ENCODE data around the gene TSNAXIP1.

Gene TSNAXIP1

GRCh38 chr16:67800338-67800926, 6.3 kb upstream of the TSNAXIP1 start:
- DNase-seq = peak; percentile 6
- H3K27me3 ChIP-seq (ENCODE audit: control insufficient read depth in 1 of 2, insufficient read depth in 1 of 2, low read length in 2 of 2) = no peaks in the 10 kb centered on the region
- H2BK12ac ChIP-seq (ENCODE audit: low read length in 2 of 2) = no peak overlapping the region
- no peak overlapping the region for H3K14ac ChIP-seq (ENCODE audit: low read length in 2 of 2)
- H2AFZ ChIP-seq (ENCODE audit: low read depth, low read length) = no peak overlapping the region
- no peak overlapping the region for H3K27ac ChIP-seq (ENCODE audit: low read length, poor library complexity, severe bottlenecking)
- peak overlapping the region; percentile 31 for H4K8ac ChIP-seq (ENCODE audit: low read length)
- H3K36me3 ChIP-seq (ENCODE audit: control insufficient read depth in 1 of 2, insufficient read depth in 2 of 2, low read depth in 1 of 2, low read length in 2 of 2) = peaks cover 30% of the 10 kb centered on the region in 2 experiments
- peak overlapping the region; percentile 58 for H3K9ac ChIP-seq (ENCODE audit: low read length)
- peak overlapping the region in 1 of 2 experiments; percentile 31 for H3K23ac ChIP-seq (ENCODE audit: low read length in 2 of 2)
- H3K4me3 ChIP-seq (ENCODE audit: insufficient read depth in 1 of 2, low read depth in 1 of 2, low read length in 2 of 2) = no peak overlapping the region
- no peak overlapping the region for H3K4me2 ChIP-seq (ENCODE audit: low read length, poor library complexity, severe bottlenecking)
- no peak overlapping the region for H2BK15ac ChIP-seq (ENCODE audit: low read depth, poor library complexity, severe bottlenecking)
- H3K18ac ChIP-seq (ENCODE audit: low read depth in 1 of 2, low read length in 2 of 2) = no peak overlapping the region
- 94% methylated on average over 7 of the region's 7 CpGs for WGBS
- peaks cover 31% of the 10 kb centered on the region for H3K79me1 ChIP-seq (replicated peaks; ENCODE audit: low read length, poor library complexity, severe bottlenecking)
- H3K4me1 ChIP-seq (ENCODE audit: control insufficient read depth, insufficient read depth, low read depth, low read length) = peaks cover 5% of the 10 kb centered on the region
- H4K91ac ChIP-seq (ENCODE audit: low read length) = peak overlapping the region; percentile 47
- H3K9me3 ChIP-seq (ENCODE audit: control insufficient read depth, low read length) = no peaks in the 10 kb centered on the region
- no peak overlapping the region for H2BK120ac ChIP-seq (ENCODE audit: low read depth, low read length)
- H3K4ac ChIP-seq (ENCODE audit: low read depth in 1 of 2, low read length in 2 of 2) = no peak overlapping the region
- no peak overlapping the region for H2AK5ac ChIP-seq (ENCODE audit: low read length, severe bottlenecking)
- no peak overlapping the region for H2BK5ac ChIP-seq (ENCODE audit: low read depth, low read length, poor library complexity, severe bottlenecking)

- DNase-seq = no peak
- H3K27me3 ChIP-seq (ENCODE audit: control insufficient read depth in 1 of 2, insufficient read depth in 1 of 2, low read length in 2 of 2) = no peaks in the 10 kb centered on the region
- peaks cover 30% of the 10 kb centered on the region in 2 experiments for H3K36me3 ChIP-seq (ENCODE audit: control insufficient read depth in 1 of 2, insufficient read depth in 2 of 2, low read depth in 1 of 2, low read length in 2 of 2)
- H3K79me1 ChIP-seq (replicated peaks; ENCODE audit: low read length, poor library complexity, severe bottlenecking) = peaks cover 33% of the 10 kb centered on the region
- H3K4ac ChIP-seq (ENCODE audit: low read depth in 1 of 2, low read length in 2 of 2) = no peak overlapping the region
- 89% methylated on average over 1 of the region's 1 CpG for WGBS
- H3K4me3 ChIP-seq (ENCODE audit: insufficient read depth in 1 of 2, low read depth in 1 of 2, low read length in 2 of 2) = no peak overlapping the region
- H3K9ac ChIP-seq (ENCODE audit: low read length) = no peak overlapping the region
- H2BK15ac ChIP-seq (ENCODE audit: low read depth, poor library complexity, severe bottlenecking) = no peak overlapping the region
- no peak overlapping the region for H3K18ac ChIP-seq (ENCODE audit: low read depth in 1 of 2, low read length in 2 of 2)
- no peak overlapping the region for H3K4me2 ChIP-seq (ENCODE audit: low read length, poor library complexity, severe bottlenecking)
- H3K23ac ChIP-seq (ENCODE audit: low read length in 2 of 2) = no peak overlapping the region
- no peak overlapping the region for H2BK120ac ChIP-seq (ENCODE audit: low read depth, low read length)
- H3K4me1 ChIP-seq (ENCODE audit: control insufficient read depth, insufficient read depth, low read depth, low read length) = peaks cover 10% of the 10 kb centered on the region
- H2AK5ac ChIP-seq (ENCODE audit: low read length, severe bottlenecking) = no peak overlapping the region
- H3K27ac ChIP-seq (ENCODE audit: low read length, poor library complexity, severe bottlenecking) = no peak overlapping the region
- H4K8ac ChIP-seq (ENCODE audit: low read length) = no peak overlapping the region
- H2BK5ac ChIP-seq (ENCODE audit: low read depth, low read length, poor library complexity, severe bottlenecking) = no peak overlapping the region
- no peaks in the 10 kb centered on the region for H3K9me3 ChIP-seq (ENCODE audit: control insufficient read depth, low read length)
- no peak overlapping the region for H4K91ac ChIP-seq (ENCODE audit: low read length)
- no peak overlapping the region for H3K14ac ChIP-seq (ENCODE audit: low read length in 2 of 2)
- H2AFZ ChIP-seq (ENCODE audit: low read depth, low read length) = no peak overlapping the region
- no peak overlapping the region for H2BK12ac ChIP-seq (ENCODE audit: low read length in 2 of 2)
These were observed 5.4 kb upstream of the TSNAXIP1 start for GRCh38 chr16:67801241-67801640.

- no peak overlapping the region for H4K91ac ChIP-seq (ENCODE audit: low read length)
- H3K36me3 ChIP-seq (ENCODE audit: control insufficient read depth in 1 of 2, insufficient read depth in 2 of 2, low read depth in 1 of 2, low read length in 2 of 2) = peaks cover 30% of the 10 kb centered on the region in 2 experiments
- no peak overlapping the region for H3K14ac ChIP-seq (ENCODE audit: low read length in 2 of 2)
- H3K23ac ChIP-seq (ENCODE audit: low read length in 2 of 2) = no peak overlapping the region
- no peak for DNase-seq
- H2AFZ ChIP-seq (ENCODE audit: low read depth, low read length) = no peak overlapping the region
- H2BK120ac ChIP-seq (ENCODE audit: low read depth, low read length) = no peak overlapping the region
- H3K4me2 ChIP-seq (ENCODE audit: low read length, poor library complexity, severe bottlenecking) = no peak overlapping the region
- no peak overlapping the region for H3K4me3 ChIP-seq (ENCODE audit: insufficient read depth in 1 of 2, low read depth in 1 of 2, low read length in 2 of 2)
- peaks cover 27% of the 10 kb centered on the region for H3K79me1 ChIP-seq (replicated peaks; ENCODE audit: low read length, poor library complexity, severe bottlenecking)
- H3K27ac ChIP-seq (ENCODE audit: low read length, poor library complexity, severe bottlenecking) = no peak overlapping the region
- H4K8ac ChIP-seq (ENCODE audit: low read length) = no peak overlapping the region
- no peaks in the 10 kb centered on the region for H3K9me3 ChIP-seq (ENCODE audit: control insufficient read depth, low read length)
- 100% methylated on average over 2 of the region's 2 CpGs for WGBS
- H2AK5ac ChIP-seq (ENCODE audit: low read length, severe bottlenecking) = no peak overlapping the region
- no peak overlapping the region for H2BK15ac ChIP-seq (ENCODE audit: low read depth, poor library complexity, severe bottlenecking)
- no peak overlapping the region for H2BK12ac ChIP-seq (ENCODE audit: low read length in 2 of 2)
- H3K4ac ChIP-seq (ENCODE audit: low read depth in 1 of 2, low read length in 2 of 2) = no peak overlapping the region
- H3K18ac ChIP-seq (ENCODE audit: low read depth in 1 of 2, low read length in 2 of 2) = no peak overlapping the region
- H3K27me3 ChIP-seq (ENCODE audit: control insufficient read depth in 1 of 2, insufficient read depth in 1 of 2, low read length in 2 of 2) = no peaks in the 10 kb centered on the region
- no peak overlapping the region for H3K9ac ChIP-seq (ENCODE audit: low read length)
- no peak overlapping the region for H2BK5ac ChIP-seq (ENCODE audit: low read depth, low read length, poor library complexity, severe bottlenecking)
- H3K4me1 ChIP-seq (ENCODE audit: control insufficient read depth, insufficient read depth, low read depth, low read length) = peaks cover 10% of the 10 kb centered on the region
These were observed 4.8 kb upstream of the TSNAXIP1 start for GRCh38 chr16:67801883-67802282.

- Histone ChIP-seq H3K14ac (ENCODE audit: low read length in 2 of 2) (no peak overlapping the region), H3K27me3 (ENCODE audit: control insufficient read depth in 1 of 2, insufficient read depth in 1 of 2, low read length in 2 of 2) (no peaks in the 10 kb centered on the region), H3K27ac (ENCODE audit: low read length, poor library complexity, severe bottlenecking) (no peak overlapping the region), H3K18ac (ENCODE audit: low read depth in 1 of 2, low read length in 2 of 2) (no peak overlapping the region), H2BK15ac (ENCODE audit: low read depth, poor library complexity, severe bottlenecking) (no peak overlapping the region), H2AFZ (ENCODE audit: low read depth, low read length) (no peak overlapping the region), H3K4me3 (ENCODE audit: insufficient read depth in 1 of 2, low read depth in 1 of 2, low read length in 2 of 2) (no peak overlapping the region), H3K79me1 (replicated peaks; ENCODE audit: low read length, poor library complexity, severe bottlenecking) (peaks cover 23% of the 10 kb centered on the region), H3K9ac (ENCODE audit: low read length) (no peak overlapping the region), H4K8ac (ENCODE audit: low read length) (no peak overlapping the region), H2BK12ac (ENCODE audit: low read length in 2 of 2) (no peak overlapping the region), H3K36me3 (ENCODE audit: control insufficient read depth in 1 of 2, insufficient read depth in 2 of 2, low read depth in 1 of 2, low read length in 2 of 2) (peaks cover 26% of the 10 kb centered on the region in 2 experiments), H3K4ac (ENCODE audit: low read depth in 1 of 2, low read length in 2 of 2) (no peak overlapping the region), H2BK5ac (ENCODE audit: low read depth, low read length, poor library complexity, severe bottlenecking) (no peak overlapping the region), H3K4me1 (ENCODE audit: control insufficient read depth, insufficient read depth, low read depth, low read length) (peaks cover 14% of the 10 kb centered on the region), H2BK120ac (ENCODE audit: low read depth, low read length) (no peak overlapping the region), H3K4me2 (ENCODE audit: low read length, poor library complexity, severe bottlenecking) (no peak overlapping the region), H4K91ac (ENCODE audit: low read length) (no peak overlapping the region), H3K23ac (ENCODE audit: low read length in 2 of 2) (no peak overlapping the region), H3K9me3 (ENCODE audit: control insufficient read depth, low read length) (no peaks in the 10 kb centered on the region), H2AK5ac (ENCODE audit: low read length, severe bottlenecking) (no peak overlapping the region)
- WGBS = 100% methylated on average over 2 of the region's 3 CpGs
- no peak for DNase-seq
These were observed 2.8 kb upstream of the TSNAXIP1 start for GRCh38 chr16:67803894-67804293.
